GM18520 (cell line): ENCODE measurements around the gene AGBL1.

Source experiments
- ATAC-seq: cut with Tn5 transposase; IDR thresholded peaks from one replicate; pipeline ENCODE4 v1.9.1; 2021; ENCODE audit not compliant: unreplicated experiment

AGBL1 gene

DNA sequence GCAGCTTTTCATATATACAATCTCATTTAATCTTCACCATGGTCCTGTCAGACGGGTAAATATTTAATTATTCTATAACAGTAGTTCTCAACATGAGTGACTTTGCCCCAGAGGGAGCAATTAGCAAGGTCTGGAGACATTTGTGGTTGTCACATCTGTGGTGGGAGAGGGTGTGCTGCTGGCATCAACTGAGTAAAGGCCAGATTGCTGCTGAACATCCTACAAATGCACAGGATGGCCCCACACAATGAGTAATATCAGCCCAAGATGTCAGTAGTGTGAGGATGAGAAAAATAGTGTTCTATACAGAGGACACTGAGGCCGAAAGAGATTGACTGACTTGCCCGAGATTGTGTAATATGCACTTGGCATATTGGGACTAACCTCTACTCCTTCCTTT is 156.0 kb downstream of the AGBL1 start:
- no peak for ATAC-seq

DNA sequence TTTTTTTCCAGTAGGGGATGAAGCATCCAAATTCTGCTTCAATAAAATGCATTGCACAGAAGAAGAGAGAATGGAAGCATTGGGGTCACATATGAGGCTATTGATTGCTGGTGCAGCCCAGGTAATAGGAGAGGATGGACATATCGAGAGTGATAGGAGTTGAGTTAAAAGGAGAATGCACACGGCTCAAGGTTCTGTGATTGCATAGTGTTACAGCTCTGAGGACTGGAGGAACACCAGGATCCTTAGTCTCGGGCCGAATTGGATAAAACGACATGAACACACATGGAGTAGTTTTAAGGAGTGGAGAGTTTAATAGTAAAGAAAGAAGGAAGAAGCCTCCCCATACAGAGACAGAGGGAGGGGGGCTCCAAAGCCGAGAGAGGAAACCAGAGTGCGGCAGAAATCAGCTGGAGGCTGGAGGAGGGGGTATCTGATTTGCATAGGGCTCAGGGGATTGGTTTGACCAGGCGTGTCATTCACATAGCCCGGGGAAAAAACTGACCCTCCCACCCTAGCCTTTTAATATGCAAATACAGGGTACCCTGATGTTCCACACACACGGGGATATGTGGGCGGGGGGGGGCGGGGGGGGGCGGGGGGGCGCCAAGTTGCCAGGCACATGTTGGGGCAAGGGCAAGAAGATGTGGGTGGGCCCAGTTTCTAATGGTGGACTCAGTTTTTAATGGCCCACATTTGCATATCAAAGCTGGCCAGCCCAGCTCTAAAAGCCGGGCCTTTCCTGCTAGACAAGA is 156.9 kb downstream of the AGBL1 start:
- no peak for ATAC-seq

DNA sequence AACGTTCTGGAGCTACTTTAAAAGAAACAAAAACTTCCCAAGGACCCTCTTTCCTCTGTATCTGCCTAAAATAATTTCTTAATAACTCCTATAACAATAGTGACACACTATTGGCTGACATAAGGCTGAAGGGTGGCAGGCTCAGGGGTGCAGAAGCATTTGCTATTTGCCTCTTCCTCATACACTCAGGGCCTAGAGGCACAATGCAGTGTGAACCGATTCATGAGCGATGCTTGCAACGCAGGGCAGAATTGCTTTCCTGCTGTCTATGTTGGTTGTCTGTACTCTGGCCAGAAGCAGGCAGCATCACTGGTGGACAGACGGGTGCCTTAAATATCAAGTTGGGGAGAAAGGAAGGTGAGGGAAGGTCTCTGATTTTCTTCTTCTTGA is 157.4 kb downstream of the AGBL1 start:
- ATAC-seq: no peak

DNA sequence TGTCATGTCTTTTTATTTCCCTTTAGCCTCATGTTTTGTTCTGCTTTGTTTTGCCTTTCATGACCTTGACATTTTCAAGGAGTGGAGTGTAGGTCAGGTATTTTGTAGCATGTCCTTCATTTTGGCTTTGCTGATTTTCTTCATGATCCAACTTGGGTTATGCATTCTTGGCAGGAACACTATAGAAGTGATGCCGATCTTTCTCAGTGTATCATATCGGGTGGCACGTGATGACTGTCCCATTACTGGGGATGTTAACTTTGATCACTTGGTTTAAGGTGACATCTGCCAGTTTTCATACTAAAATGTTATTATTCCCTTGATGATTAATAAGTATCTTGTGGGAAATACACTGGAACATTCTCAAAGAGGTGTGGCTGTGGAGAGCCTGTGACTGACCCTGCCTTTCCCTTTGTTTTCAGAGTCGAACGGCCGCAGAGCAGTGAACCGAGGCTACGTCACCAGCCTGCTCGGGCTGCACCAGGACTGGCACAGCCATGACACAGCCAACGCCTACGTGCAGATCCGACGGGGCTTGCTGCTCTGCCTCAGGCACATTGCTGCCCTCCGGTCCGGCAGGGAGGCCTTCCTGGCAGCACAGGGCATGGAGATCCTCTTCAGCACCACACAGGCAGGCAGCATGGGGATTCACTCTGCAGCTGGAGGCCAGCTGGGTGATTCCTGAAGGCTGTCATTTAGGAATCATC is 167.7 kb downstream of the AGBL1 start:
- ATAC-seq: no peak

DNA sequence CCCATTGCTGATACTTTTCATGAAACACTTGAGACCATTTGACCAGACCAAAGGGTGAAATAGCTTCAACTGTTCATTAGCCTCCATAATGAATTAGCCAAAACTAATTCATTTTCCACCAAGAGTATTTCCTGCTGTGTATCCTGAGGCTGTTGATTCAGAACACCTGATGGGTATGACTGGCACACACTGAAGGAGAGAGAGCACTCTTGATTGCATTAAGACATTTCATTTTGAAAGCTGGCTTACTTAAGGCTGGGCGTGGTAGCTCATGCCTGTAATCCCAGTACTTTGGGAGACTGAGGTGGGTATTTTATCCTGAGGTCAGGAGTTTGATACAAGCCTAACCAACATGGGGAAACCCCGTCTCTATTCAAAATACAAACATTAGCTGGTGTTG is 175.6 kb downstream of the AGBL1 start:
- no peak for ATAC-seq

DNA sequence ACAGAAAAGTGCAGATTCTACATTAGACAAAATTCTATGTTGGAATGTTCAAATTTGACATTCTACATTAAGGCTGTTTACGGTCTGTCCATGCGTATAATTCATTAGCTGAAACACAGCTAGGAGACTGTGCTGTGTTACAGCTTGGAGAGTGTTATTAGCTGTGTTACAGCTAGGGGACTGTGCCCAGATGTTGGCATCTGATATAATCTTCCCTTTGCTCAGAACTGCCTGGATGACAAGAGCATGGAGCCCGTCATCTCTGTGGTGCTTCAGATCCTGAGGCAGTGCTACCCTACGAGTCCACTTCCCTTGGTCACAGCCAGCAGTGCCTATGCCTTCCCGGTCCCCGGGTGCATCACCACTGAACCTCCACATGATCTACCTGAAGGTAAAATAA is 177.0 kb downstream of the AGBL1 start:
- no peak for ATAC-seq

DNA sequence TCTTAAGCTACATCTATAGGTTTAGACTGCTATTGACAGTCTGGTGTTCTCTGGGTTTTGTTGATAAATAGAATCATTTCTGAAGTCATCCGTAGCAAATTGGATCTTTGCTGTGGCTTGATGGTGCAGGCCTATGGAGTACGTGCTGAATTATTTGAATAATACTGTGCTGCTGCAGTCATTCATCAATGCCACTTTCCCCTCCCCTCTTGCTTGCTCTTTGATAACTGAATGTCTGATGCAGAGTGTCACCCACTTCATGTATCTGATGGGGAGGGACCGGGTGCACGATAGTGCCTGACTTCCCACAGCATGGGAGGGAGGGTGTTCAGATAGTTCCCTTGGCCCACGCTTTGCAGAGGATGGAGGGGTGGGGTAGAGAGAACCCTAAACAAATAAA is 179.9 kb downstream of the AGBL1 start:
- no peak for ATAC-seq

DNA sequence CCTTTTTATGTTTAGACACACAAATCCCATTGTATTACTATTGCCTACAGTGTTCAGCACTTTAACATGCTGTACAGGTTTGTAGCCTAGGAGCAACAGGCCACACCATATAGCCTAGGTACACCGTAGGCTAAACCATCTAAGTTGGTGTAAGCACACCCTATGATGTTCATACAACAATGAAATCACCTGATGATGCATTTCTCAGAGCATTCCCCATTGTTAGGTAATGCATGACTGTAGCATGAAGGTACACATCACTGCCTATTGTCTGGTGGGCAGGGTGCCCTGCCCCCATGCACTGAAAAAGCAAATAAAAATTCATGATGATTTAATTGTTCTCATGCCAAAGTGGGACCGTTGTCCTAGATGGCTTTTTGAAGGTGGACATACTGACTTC is 183.6 kb downstream of the AGBL1 start:
- ATAC-seq: no peak

DNA sequence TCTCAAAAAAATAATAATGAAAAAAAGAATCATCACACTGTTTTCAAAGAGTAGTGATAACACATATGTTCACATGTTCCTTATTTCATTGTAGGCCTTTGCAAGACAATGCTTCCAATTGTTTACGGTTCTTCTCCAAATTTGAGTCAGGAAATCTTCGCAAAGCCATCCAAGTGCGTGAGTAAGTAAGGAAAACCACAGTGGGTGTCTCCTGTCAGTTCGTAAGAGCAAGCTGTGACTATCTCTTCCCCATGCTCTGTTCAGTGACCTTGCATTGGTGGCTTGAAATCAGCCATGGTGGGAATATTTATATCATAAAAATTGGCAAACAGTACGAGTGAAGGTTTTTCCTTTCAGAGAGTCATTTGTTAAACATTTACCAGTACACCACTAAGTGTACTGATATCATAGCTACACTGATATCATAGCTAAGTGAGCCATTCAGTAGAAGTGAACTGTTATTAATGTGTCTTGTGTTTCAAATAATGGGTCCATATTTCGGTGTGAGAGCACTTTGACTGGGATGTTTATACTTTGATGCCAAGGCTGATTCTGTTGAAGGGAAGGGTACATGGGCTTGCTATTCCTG is 187.3 kb downstream of the AGBL1 start:
- ATAC-seq: no peak

DNA sequence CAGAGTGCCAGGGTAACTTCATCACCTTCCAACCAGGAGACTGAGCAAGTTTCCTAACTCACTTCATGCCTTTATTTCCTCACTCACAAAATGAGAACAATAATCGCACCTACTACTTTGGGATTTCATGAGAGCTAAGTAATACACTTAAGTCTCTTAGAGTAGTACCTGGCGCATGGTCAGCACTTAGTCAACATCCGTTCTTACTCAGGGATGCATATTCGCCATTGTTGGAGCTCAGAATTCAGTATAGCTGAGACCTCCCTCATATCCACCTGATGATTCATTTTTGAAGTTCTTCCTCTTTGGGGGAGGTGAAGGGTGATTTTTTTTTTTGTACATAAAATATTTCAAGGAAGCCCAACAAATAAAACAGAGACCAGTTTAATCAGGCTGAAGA is 188.2 kb downstream of the AGBL1 start:
- no peak for ATAC-seq

DNA sequence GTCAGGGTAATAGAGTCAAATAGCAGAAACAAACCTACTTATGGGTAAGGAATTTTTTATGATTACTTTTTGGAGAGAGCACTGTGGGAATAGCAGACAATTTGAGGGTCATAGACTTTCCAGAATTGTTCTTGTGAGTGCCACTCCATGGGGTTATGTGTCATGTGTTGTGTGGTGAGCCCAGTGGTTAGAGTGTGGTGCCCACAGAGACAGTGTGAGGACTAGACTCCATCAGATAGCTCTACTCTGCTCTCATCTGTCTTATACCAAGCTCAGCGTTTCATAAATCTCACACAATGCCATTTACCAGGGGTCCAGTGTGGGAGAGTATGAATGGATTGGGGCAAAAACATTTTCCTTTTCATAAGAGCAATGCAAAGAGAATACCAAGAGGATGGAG is 188.9 kb downstream of the AGBL1 start:
- ATAC-seq: no peak

DNA sequence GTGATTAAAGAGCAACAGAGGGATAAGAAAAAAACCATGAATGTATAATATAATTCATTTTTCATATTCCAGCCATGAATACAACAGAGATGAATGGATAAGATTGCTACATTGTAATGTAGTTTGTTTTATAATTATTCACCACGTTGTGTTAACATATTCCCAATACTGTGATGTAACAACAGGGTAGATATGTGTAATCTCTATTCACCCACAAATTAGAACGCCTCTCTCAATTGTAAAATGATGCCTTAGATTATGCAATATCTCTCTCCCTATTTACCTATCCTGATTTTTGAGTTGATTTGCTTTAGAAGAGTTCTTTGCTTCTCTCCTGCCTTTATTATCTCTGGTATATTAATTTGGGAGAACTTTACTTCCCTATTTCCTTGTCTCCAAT is 193.6 kb downstream of the AGBL1 start:
- ATAC-seq: no peak

DNA sequence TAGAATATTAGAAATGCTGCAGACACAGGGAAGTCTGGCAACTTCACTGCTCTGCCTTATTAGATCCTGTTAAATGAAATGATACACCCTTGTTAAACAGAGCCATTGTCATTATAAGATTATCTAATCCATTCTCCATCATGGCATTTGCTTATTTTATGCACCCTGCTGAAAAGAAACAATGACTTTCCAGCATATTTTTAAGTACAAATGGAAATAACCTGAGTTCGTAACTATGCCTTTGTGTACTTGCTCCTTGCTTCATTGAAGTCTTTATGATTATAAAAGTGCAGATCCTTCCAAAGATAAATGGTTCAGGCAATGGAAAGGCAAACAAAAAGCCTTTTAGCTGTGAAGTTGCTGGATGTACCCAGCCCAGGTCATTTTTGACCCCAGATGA is 195.7 kb downstream of the AGBL1 start:
- no peak for ATAC-seq

DNA sequence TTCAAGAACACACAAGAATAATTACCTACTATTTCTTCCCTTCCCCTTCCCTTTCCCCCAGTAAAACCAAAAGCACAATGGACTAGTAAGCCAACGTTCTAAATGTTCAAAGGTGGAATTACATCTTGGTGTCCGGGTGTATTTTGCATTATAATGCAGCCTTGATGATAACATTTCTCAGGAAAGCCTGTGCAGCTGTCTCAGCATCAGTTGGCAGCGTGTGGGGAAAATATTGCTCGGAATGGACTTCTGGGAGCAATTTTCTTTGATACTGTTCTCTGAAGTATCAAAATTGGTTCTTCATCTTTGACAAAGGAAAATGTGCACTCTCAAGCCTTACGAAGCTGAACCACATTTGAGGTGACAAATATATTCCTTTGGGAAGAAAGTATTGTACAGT is 198.9 kb downstream of the AGBL1 start:
- no peak for ATAC-seq

DNA sequence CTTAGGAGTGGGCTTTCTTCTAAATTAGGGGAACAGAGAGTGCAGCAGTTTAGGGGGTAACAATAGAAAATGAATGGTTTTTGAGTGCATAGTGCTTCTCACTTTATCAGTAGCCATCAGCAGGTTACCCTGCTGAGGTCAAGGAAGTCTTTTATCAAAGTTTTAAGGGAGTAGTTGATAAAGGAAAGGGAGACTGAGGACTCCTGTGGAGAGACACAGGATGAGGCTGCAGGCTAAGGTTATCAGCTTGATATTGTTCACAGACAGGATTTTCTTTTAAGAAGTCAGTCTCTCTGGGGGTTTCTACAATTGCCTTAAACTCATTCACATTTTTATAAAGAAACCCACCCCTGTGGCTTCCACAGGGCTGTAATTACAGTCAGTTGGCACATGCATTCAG is 205.0 kb downstream of the AGBL1 start:
- no peak for ATAC-seq

DNA sequence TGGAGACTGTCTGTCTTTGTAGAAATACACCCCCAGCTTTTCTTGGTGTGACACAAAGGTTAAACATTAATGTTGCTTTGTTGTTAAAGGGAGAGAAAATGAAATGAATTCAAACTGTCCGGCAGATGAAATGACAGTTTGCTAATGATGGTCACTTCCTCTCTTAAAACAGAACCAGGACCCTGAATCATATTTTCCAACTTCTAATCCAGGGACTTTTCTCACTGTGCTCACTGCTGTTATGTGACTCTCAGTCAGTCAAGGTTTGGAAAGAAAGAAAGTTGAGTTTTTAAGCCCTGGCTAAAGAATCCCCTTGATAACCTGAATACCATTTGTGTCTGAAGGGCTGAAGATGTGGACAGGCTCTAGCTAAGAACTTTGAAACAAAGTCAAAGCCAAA is 215.8 kb downstream of the AGBL1 start:
- ATAC-seq: no peak

DNA sequence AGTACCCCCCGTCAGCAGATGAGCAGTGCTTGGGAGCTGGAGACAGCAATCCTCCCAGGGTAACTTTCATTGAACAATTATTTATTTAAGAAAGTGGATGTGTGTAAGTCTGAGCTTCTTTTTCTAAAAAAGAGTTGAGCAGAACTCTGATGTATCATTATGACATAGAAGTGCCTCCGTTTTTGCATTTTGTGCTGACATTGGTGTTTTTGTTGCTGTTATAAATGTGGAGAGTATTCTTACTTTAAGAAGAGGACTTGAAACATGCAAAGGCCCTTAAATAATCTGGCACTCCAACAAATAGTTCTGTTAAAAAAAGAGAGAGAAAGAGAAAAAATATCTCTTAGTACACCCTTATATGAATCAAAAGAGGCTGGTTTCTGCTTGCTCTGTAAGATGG is 217.1 kb downstream of the AGBL1 start:
- ATAC-seq: no peak

DNA sequence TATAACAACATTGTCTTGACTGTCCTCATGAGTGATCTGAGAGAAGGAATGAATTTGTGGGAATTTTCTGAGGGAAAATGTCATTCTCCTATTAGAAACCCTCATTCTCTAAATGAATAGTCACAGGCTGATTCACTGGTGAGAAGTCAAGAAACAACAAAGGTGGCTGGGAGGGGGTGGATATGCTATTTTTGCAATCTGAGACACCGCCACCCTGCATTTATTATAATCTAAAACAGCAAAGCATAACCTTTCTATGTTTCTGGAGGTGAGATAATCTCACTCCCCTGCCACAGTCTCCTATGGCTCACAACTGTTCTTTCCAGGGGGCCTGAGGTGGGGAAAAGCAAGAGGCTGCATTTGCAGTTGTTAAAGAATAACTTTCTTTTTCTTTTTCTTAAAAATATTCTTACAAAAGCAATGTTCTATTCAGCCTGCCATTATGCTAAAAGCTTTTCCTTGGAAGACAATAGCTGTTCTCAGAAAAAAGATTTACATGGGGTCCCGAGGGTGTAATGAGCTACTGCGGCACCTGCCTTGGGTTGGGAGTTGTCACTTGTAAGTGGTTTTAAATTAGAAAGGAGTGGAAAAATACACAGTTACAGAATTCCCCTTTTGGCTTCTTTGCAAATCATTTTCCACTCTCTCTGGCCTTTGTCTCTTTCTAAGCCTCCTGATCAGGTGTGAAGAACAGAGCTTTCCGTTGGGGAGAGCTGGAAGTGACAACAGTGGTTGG is 220.9 kb downstream of the AGBL1 start:
- no peak for ATAC-seq

DNA sequence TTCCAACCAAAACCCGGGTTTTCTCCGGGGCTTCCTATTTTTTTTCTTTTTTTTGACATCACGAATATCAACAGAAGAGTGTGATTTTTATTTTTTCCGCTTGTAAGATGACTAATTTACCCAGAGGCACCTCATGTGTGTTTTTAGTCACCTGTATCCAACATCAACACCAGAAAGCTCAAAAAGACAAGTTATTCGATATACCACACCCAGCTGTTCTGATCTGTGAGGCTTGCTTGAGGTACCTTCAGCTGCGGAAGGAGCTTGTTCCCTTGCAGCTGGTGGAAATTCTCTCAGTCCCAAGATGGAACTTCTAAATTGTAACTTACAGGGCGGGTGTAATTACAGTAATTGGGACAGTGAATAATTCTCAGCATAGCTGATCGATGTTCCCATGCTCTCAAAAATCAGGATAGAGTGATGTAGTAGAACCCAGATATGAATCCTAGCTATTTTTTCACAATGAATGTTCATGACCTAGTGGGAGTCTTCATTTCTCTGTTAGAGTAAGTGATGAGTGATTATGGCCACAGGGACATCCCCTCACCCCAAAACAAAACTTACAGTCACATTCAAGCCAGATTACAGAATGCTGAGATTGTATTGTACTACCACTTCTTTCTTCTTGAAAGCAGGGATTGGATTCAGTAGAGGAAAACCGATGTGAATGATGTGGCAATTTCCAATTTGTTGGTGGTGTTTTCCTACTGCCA is 232.1 kb downstream of the AGBL1 start:
- ATAC-seq: no peak

DNA sequence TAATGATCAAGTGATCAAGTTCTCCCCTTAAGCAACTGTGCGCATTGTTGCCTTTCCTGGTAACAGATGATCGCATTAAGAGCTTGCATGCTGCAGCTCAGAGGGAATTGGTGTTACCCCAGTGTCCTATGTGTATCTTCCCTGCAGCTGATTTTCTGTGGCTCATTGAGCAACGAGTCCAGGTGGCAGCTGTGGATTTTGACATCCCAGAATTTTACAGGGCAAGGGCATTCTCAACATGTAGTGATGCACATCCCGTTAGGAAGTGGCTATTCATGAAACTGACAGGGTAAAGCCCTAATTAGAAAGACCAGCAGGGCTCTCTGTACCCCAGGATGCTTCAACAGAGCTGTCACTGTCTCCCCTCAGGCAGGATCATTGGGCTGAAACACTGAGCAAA is 232.8 kb downstream of the AGBL1 start:
- no peak for ATAC-seq

DNA sequence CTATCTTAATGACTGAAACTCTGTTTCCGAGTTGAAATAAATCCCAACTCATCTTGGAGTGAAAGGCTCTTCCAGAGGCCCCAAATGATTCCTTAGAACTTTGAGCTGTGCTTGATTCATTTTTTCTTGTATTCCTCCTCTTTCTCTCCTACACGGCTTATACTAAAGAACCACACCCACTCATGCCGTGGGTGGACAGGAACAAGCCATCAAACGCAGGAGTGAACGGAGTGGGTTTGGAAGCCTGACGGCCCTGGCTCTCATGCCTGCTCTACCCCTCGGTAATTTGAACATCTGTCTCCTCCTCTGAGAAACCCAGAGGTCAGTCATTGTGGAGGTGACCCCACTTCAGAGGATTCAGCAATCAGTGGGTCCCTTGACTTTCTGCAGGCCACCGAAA is 236.5 kb downstream of the AGBL1 start:
- ATAC-seq: no peak
